ENCODE data around the gene SNF8.

- no peak for TF ChIP-seq POLR2A (IDR thresholded peaks at IDR 0.05; ENCODE audit: low read depth, low read length)
- no peak for TF ChIP-seq POLR2AphosphoS5 (IDR thresholded peaks at IDR 0.05; ENCODE audit: low read depth, low read length)
These were observed 38.6 kb downstream of the SNF8 start for GRCh38 chr17:48905987-48906515.

Data from GM12892 (cell line).